OCI-LY1 (cell line): ENCODE measurements around the gene FBXO10.
"Not testable (repeated sequence)": the region's sequence is repeated elsewhere in the genome, so short reads cannot be mapped to it uniquely, and the experiment has no call there.

Experiments
- H2AFZ ChIP-seq: fragments of 200-600 bp; sonication (generic), shearing (Covaris generic); 2 replicates; pipeline ENCODE4 v1.6.0; 2014; ENCODE audit warnings: antibody characterized with exemption, mild to moderate bottlenecking, low read length
- H3F3A ChIP-seq: fragments of 200-600 bp; sonication (generic), shearing (Covaris generic); 2 replicates; pipeline ENCODE4 v1.6.0; 2014; ENCODE audit warnings: mild to moderate bottlenecking, antibody characterized with exemption, low read length, moderate library complexity; ENCODE audit not compliant: insufficient read depth
- H3K27ac ChIP-seq: fragments of 200-600 bp; sonication (generic); 2 replicates; pipeline ENCODE4 v1.5.1; 2014; ENCODE audit warnings: low read length, mixed run types, mild to moderate bottlenecking, low read depth; ENCODE audit not compliant: poor library complexity, severe bottlenecking
- H3K27me3 ChIP-seq: fragments of 200-600 bp; sonication (generic); 2 replicates; pipeline ENCODE4 v1.6.0; 2014; ENCODE audit warnings: antibody characterized with exemption, mild to moderate bottlenecking, low read length, moderate library complexity; ENCODE audit not compliant: insufficient read depth
- H3K36me3 ChIP-seq: fragments of 200-600 bp; sonication (generic); 2 replicates; pipeline ENCODE4 v1.6.1; 2014; ENCODE audit warnings: mild to moderate bottlenecking, antibody characterized with exemption, low read length, moderate library complexity, mixed read lengths; ENCODE audit not compliant: insufficient read depth
- H3K4me1 ChIP-seq: fragments of 200-600 bp; sonication (generic); 2 replicates; pipeline ENCODE4 v1.5.1; 2014; ENCODE audit warnings: mild to moderate bottlenecking, low read length, moderate library complexity; ENCODE audit not compliant: insufficient read depth, severe bottlenecking
- H3K4me2 ChIP-seq: fragments of 200-600 bp; sonication (generic), shearing (Covaris generic); 2 replicates; pipeline ENCODE4 v1.6.1; 2014; ENCODE audit warnings: low read length
- H3K4me3 ChIP-seq: fragments of 200-600 bp; sonication (generic); 2 replicates; pipeline ENCODE4 v1.5.1; 2014; ENCODE audit warnings: low read length, low read depth, mild to moderate bottlenecking, mixed read lengths; ENCODE audit not compliant: poor library complexity, severe bottlenecking
- H3K79me2 ChIP-seq: fragments of 200-600 bp; shearing (Covaris generic); 2 replicates; pipeline ENCODE4 v1.6.1; 2016; ENCODE audit warnings: mixed run types, low read length, mixed read lengths; ENCODE audit not compliant: insufficient read depth
- H3K9ac ChIP-seq: fragments of 200-600 bp; sonication (generic), shearing (Covaris generic); 2 replicates; pipeline ENCODE4 v1.6.1; 2014; ENCODE audit warnings: mild to moderate bottlenecking, low read length, mixed read lengths
- H3K9me2 ChIP-seq: fragments of 200-600 bp; sonication (generic), shearing (Covaris generic); 2 replicates; pipeline ENCODE4 v1.6.1; 2014; ENCODE audit warnings: low read depth, mild to moderate bottlenecking, low read length, mixed read lengths
- H3K9me3 ChIP-seq: fragments of 200-600 bp; shearing (Covaris generic); 2 replicates; pipeline ENCODE4 v1.6.1; 2014; ENCODE audit warnings: low read length, mixed read lengths
- H4K20me1 ChIP-seq: fragments of 200-600 bp; sonication (generic), shearing (Covaris generic); 2 replicates; pipeline ENCODE4 v1.6.0; 2016; ENCODE audit warnings: mild to moderate bottlenecking, low read length; ENCODE audit not compliant: insufficient read depth
- EZH2 ChIP-seq: fragments of 200-600 bp; sonication (generic), shearing (Covaris generic); IDR thresholded peaks from 2 replicates; pipeline ENCODE4 v1.8.0; 2017; ENCODE audit warnings: borderline replicate concordance, mixed run types, mild to moderate bottlenecking, antibody characterized with exemption, low read length, moderate library complexity, mixed read lengths
- TF ChIP-seq, protein P1 (sequence below): fragments of 200-600 bp; sonication (generic), shearing (Covaris generic); IDR thresholded peaks from 2 replicates; pipeline ENCODE4 v1.5.1; 2017; ENCODE audit warnings: mild to moderate bottlenecking, antibody characterized with exemption, low read length, moderate library complexity, mixed read lengths

The FBXO10 gene

GRCh38 chr9:37514999-37515398 is 61.2 kb downstream of the FBXO10 start:
- Histone ChIP-seq H3K27ac (peak overlapping the region; percentile 45), H3K9ac (no peak overlapping the region; the same call in 1 of the 2 replicates), H2AFZ (no peak overlapping the region), H3K27me3 (no peaks in the 10 kb centered on the region), H3K9me2 (no peaks in the 10 kb centered on the region), H3F3A (no peaks in the 10 kb centered on the region), H3K9me3 (no peaks in the 10 kb centered on the region), H3K36me3 (peaks cover 20% of the 10 kb centered on the region), H4K20me1 (no peaks in the 10 kb centered on the region), H3K4me3 (no peak overlapping the region), H3K4me1 (peaks cover 39% of the 10 kb centered on the region), H3K4me2 (no peak overlapping the region; the same call in 1 of the 2 replicates), H3K79me2 (no peaks in the 10 kb centered on the region)
- no peak for TF ChIP-seq EZH2
- TF ChIP-seq, protein P1, sequence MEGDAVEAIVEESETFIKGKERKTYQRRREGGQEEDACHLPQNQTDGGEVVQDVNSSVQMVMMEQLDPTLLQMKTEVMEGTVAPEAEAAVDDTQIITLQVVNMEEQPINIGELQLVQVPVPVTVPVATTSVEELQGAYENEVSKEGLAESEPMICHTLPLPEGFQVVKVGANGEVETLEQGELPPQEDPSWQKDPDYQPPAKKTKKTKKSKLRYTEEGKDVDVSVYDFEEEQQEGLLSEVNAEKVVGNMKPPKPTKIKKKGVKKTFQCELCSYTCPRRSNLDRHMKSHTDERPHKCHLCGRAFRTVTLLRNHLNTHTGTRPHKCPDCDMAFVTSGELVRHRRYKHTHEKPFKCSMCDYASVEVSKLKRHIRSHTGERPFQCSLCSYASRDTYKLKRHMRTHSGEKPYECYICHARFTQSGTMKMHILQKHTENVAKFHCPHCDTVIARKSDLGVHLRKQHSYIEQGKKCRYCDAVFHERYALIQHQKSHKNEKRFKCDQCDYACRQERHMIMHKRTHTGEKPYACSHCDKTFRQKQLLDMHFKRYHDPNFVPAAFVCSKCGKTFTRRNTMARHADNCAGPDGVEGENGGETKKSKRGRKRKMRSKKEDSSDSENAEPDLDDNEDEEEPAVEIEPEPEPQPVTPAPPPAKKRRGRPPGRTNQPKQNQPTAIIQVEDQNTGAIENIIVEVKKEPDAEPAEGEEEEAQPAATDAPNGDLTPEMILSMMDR = no peak

GRCh38 chr9:37514415-37514814 is 61.8 kb downstream of the FBXO10 start:
- H3K9me3 ChIP-seq, H3K4me2 ChIP-seq, H3K27ac ChIP-seq, H3K4me3 ChIP-seq, H3K9me2 ChIP-seq, H3K79me2 ChIP-seq, H2AFZ ChIP-seq, H3K27me3 ChIP-seq, H3K9ac ChIP-seq, H4K20me1 ChIP-seq, H3F3A ChIP-seq: not testable (repeated sequence)
- Histone ChIP-seq H3K4me1 (peaks cover 39% of the 10 kb centered on the region), H3K36me3 (peaks cover 23% of the 10 kb centered on the region)

- Histone ChIP-seq H3K27ac (peak overlapping the region; percentile 76), H3K4me3 (peak overlapping the region; percentile 22), H3K4me2 (peak overlapping the region; percentile 52), H3K9ac (peak overlapping the region; percentile 8; the same call in 1 of the 2 replicates), H3K9me2 (no peaks in the 10 kb centered on the region), H2AFZ (no peak overlapping the region), H3F3A (no peaks in the 10 kb centered on the region), H3K79me2 (no peaks in the 10 kb centered on the region), H4K20me1 (no peaks in the 10 kb centered on the region), H3K4me1 (peaks cover 39% of the 10 kb centered on the region), H3K27me3 (no peaks in the 10 kb centered on the region), H3K36me3 (peaks cover 33% of the 10 kb centered on the region; the same call in 1 of the 2 replicates), H3K9me3 (no peaks in the 10 kb centered on the region)
- no peak for TF ChIP-seq EZH2
- TF ChIP-seq, protein P1 = no peak
Measured at GRCh38 chr9:37512437-37512836, 63.7 kb downstream of the FBXO10 start.
